Liver (tissue), 9 donors: Measurements from ENCODE around the gene ABCC1. TPM values are rescaled to one million over a fixed set of nuclear protein-coding genes. Genes with fewer than 3 reads are reported as not detected.

ENCODE experiments used
- DNase-seq: peaks from one replicate; pipeline ENCODE4 v3.0.0-alpha.2; 2017; ENCODE audit warnings: low spot score
- H3K27ac ChIP-seq, 2 donors: one replicate each; pipeline ENCODE4 v1.7.0; 2013; ENCODE audit warnings: inconsistent platforms in 2 of 2, low read length in 2 of 2, control low read depth in 1 of 2, low read depth in 1 of 2, mild to moderate bottlenecking in 1 of 2
- H3K27me3 ChIP-seq, 4 donors: one replicate each; pipeline versions ENCODE4 v1.6.1 to v1.7.0; 2013; ENCODE audit warnings: low read length in 3 of 4, inconsistent platforms in 1 of 4, mild to moderate bottlenecking in 1 of 4, moderate library complexity in 1 of 4; ENCODE audit not compliant: control insufficient read depth in 4 of 4, insufficient read depth in 4 of 4
- H3K36me3 ChIP-seq, 4 donors: one replicate each; pipeline versions ENCODE4 v1.6.1 to v1.7.0; 2013; ENCODE audit warnings: low read length in 3 of 4, mild to moderate bottlenecking in 3 of 4, low read depth in 1 of 4, moderate library complexity in 1 of 4; ENCODE audit not compliant: control insufficient read depth in 4 of 4, insufficient read depth in 3 of 4
- H3K4me1 ChIP-seq, 4 donors: one replicate each; pipeline versions ENCODE4 v1.6.1 to v1.7.0; 2013; ENCODE audit warnings: low read length in 3 of 4, mild to moderate bottlenecking in 3 of 4, moderate library complexity in 1 of 4; ENCODE audit not compliant: control insufficient read depth in 4 of 4, insufficient read depth in 4 of 4
- H3K4me3 ChIP-seq, 3 donors: one replicate each; pipeline versions ENCODE4 v1.6.1 to v1.7.0; 2013; ENCODE audit warnings: low read length in 3 of 3, control low read depth in 1 of 3, low read depth in 1 of 3, mild to moderate bottlenecking in 1 of 3
- H3K9ac ChIP-seq, 2 donors: one replicate each; pipeline ENCODE4 v1.7.0; 2013; ENCODE audit warnings: low read length in 2 of 2, mild to moderate bottlenecking in 2 of 2, moderate library complexity in 2 of 2, control low read depth in 1 of 2, low read depth in 1 of 2
- H3K9me3 ChIP-seq, 4 donors: one replicate each; pipeline versions ENCODE4 v1.6.1 to v1.7.0; 2013; ENCODE audit warnings: low read length in 3 of 4; ENCODE audit not compliant: control insufficient read depth in 4 of 4
- ATF3 ChIP-seq: IDR thresholded peaks from 2 replicates; pipeline ENCODE4 v1.6.1; 2016; ENCODE audit warnings: antibody characterized with exemption
- EGR1 ChIP-seq, 2 donors: IDR thresholded peaks; 2 replicates each; pipeline ENCODE4 v1.6.1; 2016 to 2018; ENCODE audit warnings: antibody characterized with exemption in 2 of 2, low read depth in 2 of 2
- FOXA1 ChIP-seq: IDR thresholded peaks from 2 replicates; pipeline ENCODE4 v1.6.1; 2016; ENCODE audit warnings: antibody characterized with exemption
- FOXA2 ChIP-seq: IDR thresholded peaks from 2 replicates; pipeline ENCODE4 v1.6.1; 2016; ENCODE audit warnings: antibody characterized with exemption
- GABPA ChIP-seq, 2 donors: IDR thresholded peaks in 1 of 2; conservative IDR thresholded peaks in 1 of 2; 2 replicates each; pipeline ENCODE4 v1.6.1; 2016; ENCODE audit warnings: antibody characterized with exemption in 2 of 2, mild to moderate bottlenecking in 1 of 2, moderate library complexity in 1 of 2
- HNF4A ChIP-seq, 2 donors: conservative IDR thresholded peaks; 2 replicates each; pipeline ENCODE4 v1.6.1; 2016; ENCODE audit warnings: antibody characterized with exemption in 2 of 2, mild to moderate bottlenecking in 2 of 2
- HNF4G ChIP-seq: IDR thresholded peaks from 2 replicates; pipeline ENCODE4 v1.6.1; 2016; ENCODE audit warnings: antibody characterized with exemption
- JUND ChIP-seq, 2 donors: IDR thresholded peaks; 2 replicates each; pipeline ENCODE4 v1.6.1; 2016; ENCODE audit warnings: antibody characterized with exemption in 2 of 2
- MAX ChIP-seq: IDR thresholded peaks from 2 replicates; pipeline ENCODE4 v1.6.1; 2016; ENCODE audit warnings: antibody characterized with exemption
- RAD21 ChIP-seq, 2 donors: IDR thresholded peaks; 2 replicates each; pipeline ENCODE4 v1.6.1; 2016; ENCODE audit warnings: antibody characterized with exemption in 2 of 2, mild to moderate bottlenecking in 2 of 2
- REST ChIP-seq: IDR thresholded peaks from 2 replicates; pipeline ENCODE4 v1.6.1; 2016; ENCODE audit warnings: antibody characterized with exemption, mild to moderate bottlenecking
- RXRA ChIP-seq, 2 donors: IDR thresholded peaks; 2 replicates each; pipeline ENCODE4 v1.6.1; 2017 to 2018; ENCODE audit warnings: antibody characterized with exemption in 2 of 2, mild to moderate bottlenecking in 1 of 2
- SP1 ChIP-seq: IDR thresholded peaks from 2 replicates; pipeline ENCODE4 v1.6.1; 2018; ENCODE audit warnings: antibody characterized with exemption, mild to moderate bottlenecking
- TAF1 ChIP-seq: conservative IDR thresholded peaks from 2 replicates; pipeline ENCODE4 v1.6.1; 2016; ENCODE audit warnings: antibody characterized with exemption, mild to moderate bottlenecking
- YY1 ChIP-seq: IDR thresholded peaks from 2 replicates; pipeline ENCODE4 v1.6.1; 2016; ENCODE audit warnings: antibody characterized with exemption, mild to moderate bottlenecking
- ZBTB33 ChIP-seq: IDR thresholded peaks from 2 replicates; pipeline ENCODE4 v1.6.1; 2016; ENCODE audit warnings: antibody characterized with exemption
- WGBS: extraction: QIAGEN DNeasy Blood & Tissue Kit; methylation state at CpG from one replicate; pipeline ENCODE4 v1.1.7; 2013; 5-methylcytosine and 5-hydroxymethylcytosine counted together
- polyA plus RNA-seq, 2 donors: library from polyadenylated mRNA; stranded (reverse) in 1 of 2; unstranded in 1 of 2; fragments of 200-250 nt in 1 of 2; fragments of >200 nt in 1 of 2; fragmentation: Nextera tagmentation in 1 of 2; extraction: Ambion mirVana in 1 of 2; gene quantifications; one replicate each; pipeline versions ENCODE4 v1.2.1 to v1.2.3, GENCODE V29; 2013 to 2015
- total RNA-seq, 2 donors: library from RNA; depleted of rRNA; stranded (reverse); fragments of >200 nt; gene quantifications; one replicate each; pipeline ENCODE4 v1.2.3, GENCODE V29; 2014
- donor health status: healthy.
- donor health status: healthy.
- donor health status: healthy.
- donor health status: healthy.
- donor health status: healthy.

ABCC1 gene
- total and polyA plus RNA-seq, 4 donors: 0.85 to 7.7 (median 4.2) TPM

- TF ChIP-seq REST (no peak), HNF4G (no peak), EGR1 (IDR thresholded peaks at IDR 0.05; ENCODE audit: low read depth in 2 of 2) (no peak), ATF3 (no peak), HNF4A (conservative IDR thresholded peaks at IDR 0.05) (no peak), JUND (IDR thresholded peaks at IDR 0.05) (no peak)
Measured at GRCh38 chr16:15928261-15929104, 20.9 kb upstream of the ABCC1 start (continued).

GRCh38 chr16:15932939-15933338 lies 16.5 kb upstream of the ABCC1 start:
- no peaks in the 10 kb centered on the region for H3K4me1 ChIP-seq
- no peak overlapping the region for H3K4me3 ChIP-seq
- no peaks in the 10 kb centered on the region for H3K27me3 ChIP-seq
- WGBS: 76% methylated on average over 6 of the region's 6 CpGs
- H3K9me3 ChIP-seq: no peaks in the 10 kb centered on the region
- no peak overlapping the region for H3K27ac ChIP-seq
- H3K36me3 ChIP-seq: no peaks in the 10 kb centered on the region
- H3K9ac ChIP-seq: no peak overlapping the region
- TF ChIP-seq REST: no peak
- TF ChIP-seq TAF1: no peak
- no peak for TF ChIP-seq YY1
- no peak for TF ChIP-seq HNF4G
- no peak for TF ChIP-seq SP1
- TF ChIP-seq JUND (IDR thresholded peaks at IDR 0.05): no peak
- TF ChIP-seq GABPA (IDR thresholded peaks at IDR 0.05 in 1 of 2, conservative IDR thresholded peaks at IDR 0.05 in 1 of 2): no peak
- DNase-seq: no peak

- WGBS: 84% methylated on average over 4 of the region's 4 CpGs
- Histone ChIP-seq H3K9me3 (no peaks in the 10 kb centered on the region), H3K9ac (no peak overlapping the region), H3K27ac (no peak overlapping the region), H3K4me1 (no peaks in the 10 kb centered on the region), H3K36me3 (no peaks in the 10 kb centered on the region), H3K27me3 (no peaks in the 10 kb centered on the region), H3K4me3 (no peak overlapping the region)
- DNase-seq: no peak
- TF ChIP-seq RAD21 (IDR thresholded peaks at IDR 0.05) (no peak), ATF3 (no peak), JUND (IDR thresholded peaks at IDR 0.05) (no peak), EGR1 (IDR thresholded peaks at IDR 0.05; ENCODE audit: low read depth in 2 of 2) (no peak), RXRA (IDR thresholded peaks at IDR 0.05) (no peak), ZBTB33 (no peak), YY1 (no peak), FOXA2 (no peak), FOXA1 (no peak), MAX (no peak)
Measured at GRCh38 chr16:15933781-15934180, 15.6 kb upstream of the ABCC1 start.
